IMR-90 (cell line): ENCODE measurements around the gene SLC22A16. TPM values are rescaled to one million over a fixed set of nuclear protein-coding genes. Genes with fewer than 3 reads are reported as not detected.
A peak's percentile ranks its signal among the peaks of the same experiment; 100 is the strongest.
"Not testable (repeated sequence)": the region's sequence is repeated elsewhere in the genome, so short reads cannot be mapped to it uniquely, and the experiment has no call there.

ENCODE experiments used
- ATAC-seq: fragments of 200-7000 bp; cut with Tn5 transposase; 2 replicates; pipeline ENCODE4 v1.9.1; 2020; ENCODE audit warnings: low read depth, mild to moderate bottlenecking, moderate library complexity
- BruUV-seq: library from RNA; stranded (reverse); fragments of 400-500 nt; replicated peaks from 2 replicates; lab custom pipeline; 2021; lab: Mats Ljungman, UMichigan
- CTCF ChIA-PET: fragments of 300-600 bp; formaldehyde crosslinking; extraction: SDS; loops from one replicate; lab custom pipeline; 2021; ENCODE audit warnings: antibody characterized with exemption; lab: Yijun Ruan, JAX
- POLR2A ChIA-PET: fragments of 300-600 bp; sonication (Branson Sonifier 250); formaldehyde crosslinking; loops from one replicate; lab custom pipeline; 2022; ENCODE audit warnings: antibody characterized with exemption; ENCODE audit not compliant: unreplicated experiment; lab: Charles Lee
- DNase-seq: peaks from one replicate; pipeline ENCODE4 v3.0.0; 2013
- H2AFZ ChIP-seq: replicated peaks from 2 replicates; pipeline ENCODE3; 2013; ENCODE audit warnings: low read length, mild to moderate bottlenecking; ENCODE audit not compliant: poor library complexity
- H2AK5ac ChIP-seq: 2 replicates; pipeline ENCODE4 v1.6.1; 2013; ENCODE audit warnings: low read depth, low read length, inconsistent platforms
- H2AK9ac ChIP-seq: replicated peaks from 2 replicates; pipeline ENCODE3; 2013; ENCODE audit warnings: mild to moderate bottlenecking, low read depth, low read length, moderate library complexity; ENCODE audit not compliant: poor library complexity
- H2BK120ac ChIP-seq: 2 replicates; pipeline ENCODE4 v1.6.1; 2013; ENCODE audit warnings: low read depth, low read length, inconsistent platforms
- H2BK15ac ChIP-seq: 3 replicates; pipeline ENCODE4 v1.6.1; 2013; ENCODE audit warnings: low read depth, low read length, inconsistent platforms
- H2BK20ac ChIP-seq: 2 replicates; pipeline ENCODE4 v1.6.1; 2013; ENCODE audit warnings: low read depth, mild to moderate bottlenecking, inconsistent platforms, low read length, moderate library complexity
- H2BK5ac ChIP-seq: 2 replicates; pipeline ENCODE4 v1.6.1; 2013; ENCODE audit warnings: mild to moderate bottlenecking, low read depth, low read length, inconsistent platforms; ENCODE audit not compliant: poor library complexity, severe bottlenecking
- H3K14ac ChIP-seq: replicated peaks from 2 replicates; pipeline ENCODE4 v1.6.1; 2013; ENCODE audit warnings: low read depth, low read length, inconsistent platforms
- H3K18ac ChIP-seq: 2 replicates; pipeline ENCODE4 v1.6.1; 2013; ENCODE audit warnings: low read depth, low read length, control low read depth
- H3K23ac ChIP-seq: 2 replicates; pipeline ENCODE4 v1.6.1; 2013; ENCODE audit warnings: low read depth, low read length, inconsistent platforms
- H3K27ac ChIP-seq: 2 replicates; pipeline ENCODE4 v1.5.1; 2013; ENCODE audit warnings: mild to moderate bottlenecking, control low read depth, low read length; ENCODE audit not compliant: insufficient read depth
- H3K27me3 ChIP-seq: 2 replicates; pipeline ENCODE4 v1.6.1; 2013; ENCODE audit warnings: low read length; ENCODE audit not compliant: control insufficient read depth, insufficient read depth
- H3K36me3 ChIP-seq: 2 replicates; pipeline ENCODE4 v1.6.1; 2013; ENCODE audit warnings: low read length, mixed read lengths; ENCODE audit not compliant: control insufficient read depth, insufficient read depth
- H3K4ac ChIP-seq: 2 replicates; pipeline ENCODE4 v1.6.1; 2013; ENCODE audit warnings: low read depth, low read length, inconsistent platforms
- H3K4me1 ChIP-seq: 2 replicates; pipeline ENCODE4 v1.6.1; 2013; ENCODE audit warnings: low read length, mixed read lengths; ENCODE audit not compliant: control insufficient read depth, insufficient read depth
- H3K4me2 ChIP-seq: 2 replicates; pipeline ENCODE4 v1.6.1; 2013; ENCODE audit warnings: low read depth, mild to moderate bottlenecking, control low read depth, low read length, moderate library complexity
- H3K4me3 ChIP-seq: 2 replicates; pipeline ENCODE4 v1.5.1; 2013; ENCODE audit warnings: low read depth, mild to moderate bottlenecking, control low read depth, low read length, moderate library complexity; ENCODE audit not compliant: insufficient read depth
- H3K56ac ChIP-seq: 2 replicates; pipeline ENCODE4 v1.6.1; 2013; ENCODE audit warnings: low read length, inconsistent platforms; ENCODE audit not compliant: insufficient read depth; ENCODE audit errors: extremely low read depth
- H3K79me1 ChIP-seq, 2 experiments: 2 replicates each; pipeline ENCODE4 v1.6.1; 2013; ENCODE audit warnings: low read length in 2 of 2, inconsistent platforms in 1 of 2, low read depth in 1 of 2
- H3K9ac ChIP-seq: 2 replicates; pipeline ENCODE4 v1.6.1; 2013; ENCODE audit warnings: low read depth, low read length, control low read depth
- H3K9me1 ChIP-seq: 2 replicates; pipeline ENCODE4 v1.6.1; 2013; ENCODE audit warnings: low read length, inconsistent platforms; ENCODE audit not compliant: insufficient read depth
- H3K9me3 ChIP-seq: 2 replicates; pipeline ENCODE4 v1.6.1; 2013; ENCODE audit warnings: low read length; ENCODE audit not compliant: control insufficient read depth, insufficient read depth
- H4K20me1 ChIP-seq: 2 replicates; pipeline ENCODE4 v1.6.1; 2013; ENCODE audit warnings: low read length, inconsistent platforms; ENCODE audit not compliant: insufficient read depth
- H4K5ac ChIP-seq: 2 replicates; pipeline ENCODE4 v1.6.1; 2013; ENCODE audit warnings: mild to moderate bottlenecking, low read depth, low read length, control low read depth
- H4K8ac ChIP-seq, 2 experiments: 2 replicates each; pipeline ENCODE4 v1.6.1; 2013; ENCODE audit warnings: low read depth in 2 of 2, low read length in 2 of 2, control low read depth in 1 of 2, inconsistent platforms in 1 of 2
- H4K91ac ChIP-seq: 2 replicates; pipeline ENCODE4 v1.6.1; 2013; ENCODE audit warnings: low read depth, low read length, inconsistent platforms; ENCODE audit not compliant: insufficient read depth
- MXI1 ChIP-seq: IDR thresholded peaks from 2 replicates; pipeline ENCODE4 v1.6.1; 2012; ENCODE audit warnings: low read depth, mild to moderate bottlenecking, low read length, moderate library complexity, borderline replicate concordance
- RAD21 ChIP-seq: IDR thresholded peaks from 2 replicates; pipeline ENCODE4 v1.6.1; 2012; ENCODE audit warnings: low read length, improper control_type of control experiment
- dilution Hi-C: fragments of 300-500 bp; cut with HindIII; formaldehyde crosslinking; loops from one replicate; pipeline ENCODE4 v1.14.3; 2018; ENCODE audit warnings: low sequenced_read_pairs; ENCODE audit not compliant: unreplicated experiment
- in situ Hi-C: fragments of 300-500 bp; cut with MboI; formaldehyde crosslinking; loops from 3 replicates; pipeline ENCODE4 v1.14.3; 2019; ENCODE audit warnings: low sequenced_read_pairs, inconsistent platforms, mixed read lengths
- intact Hi-C: fragments of 100-400 bp; cut with micrococcal nuclease; formaldehyde crosslinking; loops from 2 replicates; pipeline ENCODE4 v1.10.0; 2022
- polyA plus RNA-seq, 3 experiments: library from polyadenylated mRNA; depleted of rRNA; stranded (reverse); fragments of >200 nt; gene quantifications; 2 replicates each; pipeline ENCODE4 v1.2.3, GENCODE V29; 2012; ENCODE audit warnings: low replicate concordance in 1 of 3
- total RNA-seq: library from RNA; depleted of rRNA; stranded (reverse); fragments of >200 nt; gene quantifications from 2 replicates; pipeline ENCODE4 v1.2.3, GENCODE V29; 2012

The SLC22A16 gene
- total and polyA plus RNA-seq, 2 of the 4 experiments (the other 2 are of a cell fraction), result not detected

GRCh38 chr6:110512991-110513390 is 36.6 kb upstream of the SLC22A16 start:
- no peak overlapping the region for H3K4ac ChIP-seq
- H3K4me3 ChIP-seq, result no peak overlapping the region
- no peak overlapping the region for H3K9ac ChIP-seq
- dilution Hi-C loops, result no loop called here
- intact Hi-C loops, result no loop called here
- H2BK15ac ChIP-seq, result no peak overlapping the region
- in situ Hi-C loops, result no loop called here
- H3K27me3 ChIP-seq, result no peaks in the 10 kb centered on the region
- H4K8ac ChIP-seq, result no peak overlapping the region
- H3K36me3 ChIP-seq, result no peaks in the 10 kb centered on the region
- H4K20me1 ChIP-seq, result no peaks in the 10 kb centered on the region
- H3K9me3 ChIP-seq, result no peaks in the 10 kb centered on the region
- TF ChIP-seq RAD21, result no peak
- no peak for TF ChIP-seq MXI1
- no peak overlapping the region for H3K56ac ChIP-seq
- no peak overlapping the region for H2AK5ac ChIP-seq
- no TSS peak for BruUV-seq
- no peak overlapping the region for H2BK5ac ChIP-seq
- H3K14ac ChIP-seq, result no peak overlapping the region
- ChIA-PET POLR2A (no interaction called here), CTCF (no interaction called here)
- H2AFZ ChIP-seq, result no peak overlapping the region
- H2AK9ac ChIP-seq, result no peak overlapping the region
- ATAC-seq (no peak), DNase-seq (peak; percentile 34)
- no peaks in the 10 kb centered on the region for H3K79me1 ChIP-seq
- H4K91ac ChIP-seq, result no peak overlapping the region
- H3K4me1 ChIP-seq, result peaks cover 3% of the 10 kb centered on the region
- no peak overlapping the region for H3K27ac ChIP-seq
- no peak overlapping the region for H3K18ac ChIP-seq
- H2BK20ac ChIP-seq, result no peak overlapping the region
- H3K4me2 ChIP-seq, result no peak overlapping the region
- H2BK120ac ChIP-seq, result no peak overlapping the region
- no peak overlapping the region for H4K5ac ChIP-seq
- H3K9me1 ChIP-seq, result no peaks in the 10 kb centered on the region
- H3K23ac ChIP-seq, result no peak overlapping the region

- H3K4ac ChIP-seq, BruUV-seq, H3K4me3 ChIP-seq, H2BK15ac ChIP-seq, H2AK5ac ChIP-seq, H4K8ac ChIP-seq, H3K36me3 ChIP-seq, H3K9ac ChIP-seq, H3K4me2 ChIP-seq, H3K79me1 ChIP-seq, H4K91ac ChIP-seq, H3K4me1 ChIP-seq, H3K9me1 ChIP-seq, H2BK20ac ChIP-seq, H3K56ac ChIP-seq, H2BK120ac ChIP-seq, dilution Hi-C loops, ATAC-seq, H3K9me3 ChIP-seq, H3K23ac ChIP-seq, H3K27ac ChIP-seq, intact Hi-C loops, H3K18ac ChIP-seq, H3K14ac ChIP-seq, H2AFZ ChIP-seq, H4K20me1 ChIP-seq, POLR2A ChIA-PET, CTCF ChIA-PET, DNase-seq, H2BK5ac ChIP-seq, in situ Hi-C loops, H4K5ac ChIP-seq, H2AK9ac ChIP-seq, H3K27me3 ChIP-seq: not testable (repeated sequence)
These were observed 36.1 kb upstream of the SLC22A16 start for GRCh38 chr6:110512549-110512948.
